WTC11 (cell line): ENCODE results near the gene AGO3. TPM values are rescaled to one million over a fixed set of nuclear protein-coding genes. Genes with fewer than 3 reads are reported as not detected.

Source experiments
- ATAC-seq: fragments of 200-7000 bp; cut with Tn5 transposase; 2 replicates; pipeline ENCODE4 v1.10.0; 2021; ENCODE audit warnings: mild to moderate bottlenecking, moderate library complexity
- CTCF ChIA-PET: fragments of 300-600 bp; sonication (Branson Sonifier 250); formaldehyde crosslinking; loops from one replicate; lab custom pipeline; 2021; ENCODE audit warnings: antibody characterized with exemption; lab: Charles Lee
- POLR2A ChIA-PET: fragments of 350-600 bp; sonication (Branson Sonifier 250); formaldehyde crosslinking; loops from one replicate; lab custom pipeline; 2021; ENCODE audit warnings: antibody characterized with exemption; lab: Charles Lee
- DNase-seq: peaks from one replicate; pipeline ENCODE4 v3.0.0; 2021; ENCODE audit warnings: low spot score
- H3K27ac Mint-ChIP-seq: 2 replicates; pipeline ENCODE4 v1.8.0; 2021; ENCODE audit warnings: mixed read lengths
- H3K27me3 Mint-ChIP-seq: 2 replicates; pipeline ENCODE4 v1.8.0; 2021; ENCODE audit warnings: low read depth, mild to moderate bottlenecking, moderate library complexity, mixed read lengths
- H3K36me3 Mint-ChIP-seq: 2 replicates; pipeline ENCODE4 v1.8.0; 2021; ENCODE audit warnings: mixed read lengths
- H3K4me1 Mint-ChIP-seq: 2 replicates; pipeline ENCODE4 v1.8.0; 2022; ENCODE audit warnings: mixed read lengths
- H3K4me3 Mint-ChIP-seq: 2 replicates; pipeline ENCODE4 v1.8.0; 2021; ENCODE audit warnings: mild to moderate bottlenecking, moderate library complexity, mixed read lengths
- H3K9me3 Mint-ChIP-seq: 2 replicates; pipeline ENCODE4 v1.8.0; 2021; ENCODE audit warnings: mixed read lengths
- ESRRA ChIP-seq: sonication (generic); formaldehyde crosslinking; IDR thresholded peaks from 2 replicates; pipeline ENCODE4 v1.8.1; 2022; ENCODE audit warnings: mild to moderate bottlenecking, missing genetic modification reagents, borderline replicate concordance
- FOXP1 ChIP-seq: sonication (generic); formaldehyde crosslinking; IDR thresholded peaks from 2 replicates; pipeline ENCODE4 v1.8.0; 2022; ENCODE audit warnings: missing genetic modification reagents, mild to moderate bottlenecking, moderate library complexity, borderline replicate concordance
- GRHL2 ChIP-seq: fragments of 250-450 bp; sonication (Bioruptor Pico); IDR thresholded peaks from 2 replicates; pipeline ENCODE4 v1.8.0; 2022; ENCODE audit warnings: mild to moderate bottlenecking, moderate library complexity; ENCODE audit not compliant: insufficient replicate concordance, severe bottlenecking
- GTF2I ChIP-seq: fragments of 250-450 bp; sonication (Bioruptor Pico); conservative IDR thresholded peaks from 2 replicates; pipeline ENCODE4 v1.4.0; 2021; ENCODE audit warnings: mild to moderate bottlenecking
- JAZF1 ChIP-seq: fragments of 250-450 bp; sonication (Bioruptor Pico); IDR thresholded peaks from 2 replicates; pipeline ENCODE4 v1.9.0; 2021; ENCODE audit warnings: moderate library complexity, mild to moderate bottlenecking, inconsistent platforms
- JUN ChIP-seq: sonication (generic); formaldehyde crosslinking; IDR thresholded peaks from 2 replicates; pipeline ENCODE4 v1.8.0; 2023; ENCODE audit warnings: mild to moderate bottlenecking, missing genetic modification reagents
- KAT7 ChIP-seq: sonication (generic); formaldehyde crosslinking; IDR thresholded peaks from 2 replicates; pipeline ENCODE4 v1.8.1; 2023; ENCODE audit warnings: missing genetic modification reagents, mild to moderate bottlenecking, borderline replicate concordance
- NR3C1 ChIP-seq: sonication (generic); formaldehyde crosslinking; conservative IDR thresholded peaks from 2 replicates; pipeline ENCODE4 v1.8.1; 2023; ENCODE audit warnings: low read depth, mild to moderate bottlenecking, missing genetic modification reagents
- OVOL2 ChIP-seq: fragments of 250-450 bp; sonication (Bioruptor Pico); IDR thresholded peaks from 2 replicates; pipeline ENCODE4 v1.9.0; 2021; ENCODE audit warnings: mild to moderate bottlenecking, borderline replicate concordance
- RORB ChIP-seq: fragments of 250-450 bp; sonication (Bioruptor Pico); IDR thresholded peaks from 2 replicates; pipeline ENCODE4 v1.9.0; 2021; ENCODE audit warnings: mild to moderate bottlenecking
- SOX15 ChIP-seq: fragments of 250-450 bp; sonication (Bioruptor Pico); IDR thresholded peaks from 2 replicates; pipeline ENCODE4 v1.9.0; 2021; ENCODE audit warnings: mild to moderate bottlenecking
- ZBTB21 ChIP-seq: sonication (generic); formaldehyde crosslinking; IDR thresholded peaks from 2 replicates; pipeline ENCODE4 v1.8.1; 2023; ENCODE audit warnings: mild to moderate bottlenecking, missing genetic modification reagents, borderline replicate concordance
- ZNF138 ChIP-seq: sonication (generic); formaldehyde crosslinking; conservative IDR thresholded peaks from 2 replicates; pipeline ENCODE4 v1.8.1; 2022; ENCODE audit warnings: mild to moderate bottlenecking, moderate library complexity, missing genetic modification reagents
- ZNF219 ChIP-seq: sonication (generic); formaldehyde crosslinking; IDR thresholded peaks from 2 replicates; pipeline ENCODE4 v1.8.0; 2023; ENCODE audit warnings: missing genetic modification reagents, mild to moderate bottlenecking, borderline replicate concordance
- ZNF232 ChIP-seq: sonication (generic); formaldehyde crosslinking; IDR thresholded peaks from 2 replicates; pipeline ENCODE4 v1.8.0; 2022; ENCODE audit warnings: mild to moderate bottlenecking, missing genetic modification reagents
- ZNF396 ChIP-seq: fragments of 250-450 bp; sonication (Bioruptor Pico); IDR thresholded peaks from 2 replicates; pipeline ENCODE4 v1.8.0; 2021; ENCODE audit warnings: mild to moderate bottlenecking, moderate library complexity, borderline replicate concordance
- ZNF416 ChIP-seq: fragments of 250-450 bp; sonication (Bioruptor Pico); IDR thresholded peaks from 2 replicates; pipeline ENCODE4 v1.9.0; 2021; ENCODE audit warnings: mild to moderate bottlenecking, inconsistent platforms
- total RNA-seq: library from RNA; stranded (reverse); gene quantifications from 3 replicates; pipeline ENCODE4 v1.2.3, GENCODE V29; 2021
- TF ChIP-seq, protein P1 (sequence below): fragments of 200-600 bp; IDR thresholded peaks from 2 replicates; pipeline ENCODE4 v1.8.0; 2022; ENCODE audit warnings: antibody characterized with exemption
- TF ChIP-seq, protein P2 (sequence below): sonication (generic); formaldehyde crosslinking; IDR thresholded peaks from 2 replicates; pipeline ENCODE4 v1.8.1; 2022; ENCODE audit warnings: low read depth, missing genetic modification reagents, borderline replicate concordance
- TF ChIP-seq, protein P3 (sequence below): fragments of 250-450 bp; sonication (Bioruptor Pico); IDR thresholded peaks from 2 replicates; pipeline ENCODE4 v1.9.0; 2021; ENCODE audit warnings: mild to moderate bottlenecking
- TF ChIP-seq, protein P4 (sequence below): sonication (generic); formaldehyde crosslinking; IDR thresholded peaks from 2 replicates; pipeline ENCODE4 v1.8.1; 2022; ENCODE audit warnings: low read depth, mild to moderate bottlenecking, moderate library complexity, missing genetic modification reagents, borderline replicate concordance

AGO3 gene
- total RNA-seq, 1 experiment from 2014 or later = 26.8 TPM

DNA sequence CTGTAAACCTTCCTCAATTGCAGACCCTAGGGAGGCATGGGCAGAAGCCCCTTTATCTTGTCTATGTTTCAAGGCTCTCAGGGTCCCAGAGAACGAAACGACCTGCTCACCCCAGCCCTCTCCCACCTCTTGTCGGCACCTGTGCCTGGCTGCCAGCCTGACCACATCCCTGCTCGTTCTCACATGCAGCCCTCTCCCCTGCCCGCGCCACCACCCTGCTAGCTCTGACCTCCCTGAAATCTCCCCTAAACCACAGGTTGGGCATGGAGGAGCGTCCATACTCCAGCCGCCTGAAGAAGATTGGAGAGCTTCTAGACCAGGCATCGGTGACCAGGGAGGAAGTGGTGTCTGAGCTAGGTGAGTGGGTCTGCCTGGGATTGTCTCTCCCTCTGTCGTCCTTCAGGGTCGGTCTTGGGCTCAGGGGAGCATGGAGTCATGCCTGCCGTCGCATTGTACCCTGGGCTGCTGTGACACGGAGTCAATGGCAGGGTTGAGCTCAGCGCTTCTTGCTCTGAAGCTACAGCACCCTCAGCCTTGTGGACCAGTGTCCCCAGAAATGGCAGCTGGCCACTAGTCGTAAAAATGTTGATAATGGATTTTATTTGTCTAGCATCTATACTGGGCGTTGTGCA, 161.4 kb downstream of the AGO3 start:
- Mint-ChIP-seq H3K4me1 (peaks cover 19% of the 10 kb centered on the region), H3K27ac (no peak overlapping the region), H3K4me3 (no peak overlapping the region), H3K36me3 (peaks cover 26% of the 10 kb centered on the region), H3K9me3 (no peaks in the 10 kb centered on the region), H3K27me3 (no peaks in the 10 kb centered on the region)
- CTCF ChIA-PET = no interaction called here
- POLR2A ChIA-PET = no interaction called here
- TF ChIP-seq ZNF232 (CRISPR knock-in tag) (no peak), RORB (CRISPR knock-in tag) (no peak), ZNF219 (no peak), SOX15 (CRISPR knock-in tag) (no peak), FOXP1 (CRISPR knock-in tag) (no peak), ZNF396 (no peak), ZBTB21 (CRISPR knock-in tag) (no peak), JUN (CRISPR knock-in tag) (no peak), OVOL2 (CRISPR knock-in tag) (no peak), NR3C1 (CRISPR knock-in tag) (no peak), JAZF1 (CRISPR knock-in tag) (no peak), GTF2I (CRISPR knock-in tag) (no peak), ZNF138 (CRISPR knock-in tag) (no peak)
- TF ChIP-seq, protein P1, sequence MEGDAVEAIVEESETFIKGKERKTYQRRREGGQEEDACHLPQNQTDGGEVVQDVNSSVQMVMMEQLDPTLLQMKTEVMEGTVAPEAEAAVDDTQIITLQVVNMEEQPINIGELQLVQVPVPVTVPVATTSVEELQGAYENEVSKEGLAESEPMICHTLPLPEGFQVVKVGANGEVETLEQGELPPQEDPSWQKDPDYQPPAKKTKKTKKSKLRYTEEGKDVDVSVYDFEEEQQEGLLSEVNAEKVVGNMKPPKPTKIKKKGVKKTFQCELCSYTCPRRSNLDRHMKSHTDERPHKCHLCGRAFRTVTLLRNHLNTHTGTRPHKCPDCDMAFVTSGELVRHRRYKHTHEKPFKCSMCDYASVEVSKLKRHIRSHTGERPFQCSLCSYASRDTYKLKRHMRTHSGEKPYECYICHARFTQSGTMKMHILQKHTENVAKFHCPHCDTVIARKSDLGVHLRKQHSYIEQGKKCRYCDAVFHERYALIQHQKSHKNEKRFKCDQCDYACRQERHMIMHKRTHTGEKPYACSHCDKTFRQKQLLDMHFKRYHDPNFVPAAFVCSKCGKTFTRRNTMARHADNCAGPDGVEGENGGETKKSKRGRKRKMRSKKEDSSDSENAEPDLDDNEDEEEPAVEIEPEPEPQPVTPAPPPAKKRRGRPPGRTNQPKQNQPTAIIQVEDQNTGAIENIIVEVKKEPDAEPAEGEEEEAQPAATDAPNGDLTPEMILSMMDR = no peak
- TF ChIP-seq, protein P2, sequence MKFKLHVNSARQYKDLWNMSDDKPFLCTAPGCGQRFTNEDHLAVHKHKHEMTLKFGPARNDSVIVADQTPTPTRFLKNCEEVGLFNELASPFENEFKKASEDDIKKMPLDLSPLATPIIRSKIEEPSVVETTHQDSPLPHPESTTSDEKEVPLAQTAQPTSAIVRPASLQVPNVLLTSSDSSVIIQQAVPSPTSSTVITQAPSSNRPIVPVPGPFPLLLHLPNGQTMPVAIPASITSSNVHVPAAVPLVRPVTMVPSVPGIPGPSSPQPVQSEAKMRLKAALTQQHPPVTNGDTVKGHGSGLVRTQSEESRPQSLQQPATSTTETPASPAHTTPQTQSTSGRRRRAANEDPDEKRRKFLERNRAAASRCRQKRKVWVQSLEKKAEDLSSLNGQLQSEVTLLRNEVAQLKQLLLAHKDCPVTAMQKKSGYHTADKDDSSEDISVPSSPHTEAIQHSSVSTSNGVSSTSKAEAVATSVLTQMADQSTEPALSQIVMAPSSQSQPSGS (CRISPR knock-in tag) = no peak
- TF ChIP-seq, protein P3, sequence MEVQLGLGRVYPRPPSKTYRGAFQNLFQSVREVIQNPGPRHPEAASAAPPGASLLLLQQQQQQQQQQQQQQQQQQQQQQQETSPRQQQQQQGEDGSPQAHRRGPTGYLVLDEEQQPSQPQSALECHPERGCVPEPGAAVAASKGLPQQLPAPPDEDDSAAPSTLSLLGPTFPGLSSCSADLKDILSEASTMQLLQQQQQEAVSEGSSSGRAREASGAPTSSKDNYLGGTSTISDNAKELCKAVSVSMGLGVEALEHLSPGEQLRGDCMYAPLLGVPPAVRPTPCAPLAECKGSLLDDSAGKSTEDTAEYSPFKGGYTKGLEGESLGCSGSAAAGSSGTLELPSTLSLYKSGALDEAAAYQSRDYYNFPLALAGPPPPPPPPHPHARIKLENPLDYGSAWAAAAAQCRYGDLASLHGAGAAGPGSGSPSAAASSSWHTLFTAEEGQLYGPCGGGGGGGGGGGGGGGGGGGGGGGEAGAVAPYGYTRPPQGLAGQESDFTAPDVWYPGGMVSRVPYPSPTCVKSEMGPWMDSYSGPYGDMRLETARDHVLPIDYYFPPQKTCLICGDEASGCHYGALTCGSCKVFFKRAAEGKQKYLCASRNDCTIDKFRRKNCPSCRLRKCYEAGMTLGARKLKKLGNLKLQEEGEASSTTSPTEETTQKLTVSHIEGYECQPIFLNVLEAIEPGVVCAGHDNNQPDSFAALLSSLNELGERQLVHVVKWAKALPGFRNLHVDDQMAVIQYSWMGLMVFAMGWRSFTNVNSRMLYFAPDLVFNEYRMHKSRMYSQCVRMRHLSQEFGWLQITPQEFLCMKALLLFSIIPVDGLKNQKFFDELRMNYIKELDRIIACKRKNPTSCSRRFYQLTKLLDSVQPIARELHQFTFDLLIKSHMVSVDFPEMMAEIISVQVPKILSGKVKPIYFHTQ (CRISPR knock-in tag) = no peak
- DNase-seq (peak; percentile 5), ATAC-seq (no peak)

DNA sequence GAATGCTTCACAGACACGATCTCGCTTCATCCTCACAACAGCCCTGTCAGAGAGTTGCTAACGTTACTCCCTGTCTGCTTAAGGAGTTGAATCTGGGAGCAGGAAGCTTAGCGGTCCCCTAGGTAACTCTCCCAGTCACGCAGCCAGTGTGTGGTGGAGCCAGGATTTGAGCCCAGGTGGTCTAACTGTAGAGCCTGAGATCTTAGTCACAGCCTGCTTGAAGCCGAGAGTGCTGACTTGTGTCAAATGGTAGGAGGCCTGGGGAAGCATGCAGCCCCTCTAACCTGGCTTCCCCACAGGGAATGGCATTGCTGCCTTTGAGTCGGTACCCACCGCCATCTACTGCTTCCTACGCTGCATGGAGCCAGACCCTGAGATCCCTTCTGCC, 161.9 kb downstream of the AGO3 start:
- ATAC-seq (no peak), DNase-seq (no peak)
- POLR2A ChIA-PET = no interaction called here
- Mint-ChIP-seq H3K27ac (no peak overlapping the region), H3K9me3 (no peaks in the 10 kb centered on the region), H3K36me3 (peaks cover 26% of the 10 kb centered on the region)
- CTCF ChIA-PET = no interaction called here
- no peak for TF ChIP-seq GRHL2 (CRISPR knock-in tag)
- TF ChIP-seq, all 79 proteins: peak for 0
- Mint-ChIP-seq H3K4me3 (no peak overlapping the region), H3K4me1 (peaks cover 24% of the 10 kb centered on the region), H3K27me3 (no peaks in the 10 kb centered on the region)

DNA sequence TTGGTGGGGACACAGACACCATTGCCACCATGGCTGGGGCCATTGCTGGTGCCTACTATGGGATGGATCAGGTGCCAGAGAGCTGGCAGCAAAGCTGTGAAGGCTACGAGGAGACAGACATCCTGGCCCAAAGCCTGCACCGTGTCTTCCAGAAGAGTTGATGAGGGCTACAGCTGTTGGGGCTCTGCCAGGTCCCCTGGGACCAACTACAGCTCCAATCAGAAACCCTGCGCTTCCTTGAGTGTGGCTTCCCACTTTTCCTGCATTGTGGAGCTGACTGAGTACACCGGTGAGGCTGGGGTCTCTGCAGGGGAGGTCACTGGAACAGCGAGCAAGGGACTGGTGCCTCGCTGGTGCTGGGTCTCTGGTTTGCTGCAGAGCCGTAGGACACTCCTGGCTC, 162.3 kb downstream of the AGO3 start:
- Mint-ChIP-seq H3K4me3 (no peak overlapping the region), H3K27me3 (no peaks in the 10 kb centered on the region), H3K4me1 (peaks cover 24% of the 10 kb centered on the region), H3K36me3 (peaks cover 26% of the 10 kb centered on the region), H3K9me3 (no peaks in the 10 kb centered on the region), H3K27ac (no peak overlapping the region)
- ATAC-seq (no peak), DNase-seq (peak; percentile 3)
- ChIA-PET POLR2A (no interaction called here), CTCF (no interaction called here)
- TF ChIP-seq, protein P4, sequence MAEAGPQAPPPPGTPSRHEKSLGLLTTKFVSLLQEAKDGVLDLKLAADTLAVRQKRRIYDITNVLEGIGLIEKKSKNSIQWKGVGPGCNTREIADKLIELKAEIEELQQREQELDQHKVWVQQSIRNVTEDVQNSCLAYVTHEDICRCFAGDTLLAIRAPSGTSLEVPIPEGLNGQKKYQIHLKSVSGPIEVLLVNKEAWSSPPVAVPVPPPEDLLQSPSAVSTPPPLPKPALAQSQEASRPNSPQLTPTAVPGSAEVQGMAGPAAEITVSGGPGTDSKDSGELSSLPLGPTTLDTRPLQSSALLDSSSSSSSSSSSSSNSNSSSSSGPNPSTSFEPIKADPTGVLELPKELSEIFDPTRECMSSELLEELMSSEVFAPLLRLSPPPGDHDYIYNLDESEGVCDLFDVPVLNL (CRISPR knock-in tag) = no peak
- TF ChIP-seq ESRRA (no peak), KAT7 (CRISPR knock-in tag) (no peak), ZNF416 (no peak)
